Kidney epithelial cell (primary cell): ENCODE results near the gene TTC21B. TPM values are rescaled to one million over a fixed set of nuclear protein-coding genes. Genes with fewer than 3 reads are reported as not detected.

Experiments
- DNase-seq: peaks from one replicate; pipeline ENCODE4 v3.0.0-alpha.2; 2010; ENCODE audit warnings: low read depth
- H3K27me3 ChIP-seq: 2 replicates; pipeline ENCODE4 v1.6.0; 2011; ENCODE audit warnings: low read length; ENCODE audit not compliant: control insufficient read depth, insufficient read depth
- H3K36me3 ChIP-seq: 2 replicates; pipeline ENCODE4 v1.5.1; 2011; ENCODE audit warnings: low read length; ENCODE audit not compliant: control insufficient read depth, insufficient read depth
- H3K4me3 ChIP-seq: 2 replicates; pipeline ENCODE4 v1.5.1; 2011; ENCODE audit warnings: low read depth, mild to moderate bottlenecking, control low read depth, low read length
- total RNA-seq: library from RNA; depleted of rRNA; stranded (reverse); fragments of >200 nt; gene quantifications from 2 replicates; pipeline ENCODE4 v1.2.3, GENCODE V29; 2015
- TF ChIP-seq, protein P1 (sequence below): IDR thresholded peaks from 2 replicates; pipeline ENCODE4 v1.5.1; 2011; ENCODE audit warnings: mild to moderate bottlenecking, moderate library complexity, low read length, control low read depth, inconsistent platforms; ENCODE audit not compliant: insufficient read depth, poor library complexity, severe bottlenecking

TTC21B gene
- total RNA-seq, 1 donor from 2014 or later: 10.8 TPM

DNA sequence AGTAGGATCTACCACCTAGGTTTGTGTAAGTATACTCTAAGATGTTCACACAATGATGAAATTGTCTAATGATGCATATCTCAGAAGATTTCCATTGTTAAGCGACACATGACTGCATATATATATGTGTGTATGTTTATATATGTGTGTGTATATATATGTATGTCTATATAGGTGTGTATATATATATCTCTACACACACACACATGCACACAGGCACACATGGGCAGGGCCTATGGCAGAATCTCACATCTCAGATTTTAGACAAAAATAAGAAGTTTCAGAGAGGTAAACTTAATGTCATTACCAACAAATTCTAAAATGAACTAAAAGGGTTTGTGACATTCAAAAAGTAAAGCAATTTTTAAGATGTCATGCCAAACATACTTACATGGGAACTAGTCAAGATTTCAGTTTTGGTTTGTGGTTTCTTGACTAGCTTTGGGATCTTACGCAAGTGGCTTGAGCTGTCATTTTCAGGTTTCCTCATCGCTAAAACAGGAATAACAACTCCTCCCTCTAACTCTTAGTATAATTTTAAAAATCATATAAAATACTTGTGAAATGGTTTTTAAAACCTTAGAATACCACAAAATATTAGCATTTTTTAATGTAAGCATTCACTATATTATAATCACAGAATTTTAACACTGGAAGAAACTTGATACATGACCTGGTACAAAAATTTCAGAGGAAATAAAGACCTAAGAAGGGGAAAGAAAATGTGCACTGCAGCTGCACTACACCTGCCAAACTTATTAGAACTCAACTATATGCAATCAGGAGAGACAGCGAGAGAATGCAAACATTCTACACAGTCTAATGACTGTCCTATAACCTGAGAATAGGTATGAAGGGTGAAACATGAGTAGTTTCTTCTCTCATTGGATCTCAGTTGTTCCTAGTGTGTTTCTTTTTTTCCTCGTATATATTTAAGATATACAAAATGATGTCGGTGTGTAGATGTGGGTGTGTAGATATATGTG is 75.7 kb downstream of the TTC21B start:
- TF ChIP-seq, protein P1, sequence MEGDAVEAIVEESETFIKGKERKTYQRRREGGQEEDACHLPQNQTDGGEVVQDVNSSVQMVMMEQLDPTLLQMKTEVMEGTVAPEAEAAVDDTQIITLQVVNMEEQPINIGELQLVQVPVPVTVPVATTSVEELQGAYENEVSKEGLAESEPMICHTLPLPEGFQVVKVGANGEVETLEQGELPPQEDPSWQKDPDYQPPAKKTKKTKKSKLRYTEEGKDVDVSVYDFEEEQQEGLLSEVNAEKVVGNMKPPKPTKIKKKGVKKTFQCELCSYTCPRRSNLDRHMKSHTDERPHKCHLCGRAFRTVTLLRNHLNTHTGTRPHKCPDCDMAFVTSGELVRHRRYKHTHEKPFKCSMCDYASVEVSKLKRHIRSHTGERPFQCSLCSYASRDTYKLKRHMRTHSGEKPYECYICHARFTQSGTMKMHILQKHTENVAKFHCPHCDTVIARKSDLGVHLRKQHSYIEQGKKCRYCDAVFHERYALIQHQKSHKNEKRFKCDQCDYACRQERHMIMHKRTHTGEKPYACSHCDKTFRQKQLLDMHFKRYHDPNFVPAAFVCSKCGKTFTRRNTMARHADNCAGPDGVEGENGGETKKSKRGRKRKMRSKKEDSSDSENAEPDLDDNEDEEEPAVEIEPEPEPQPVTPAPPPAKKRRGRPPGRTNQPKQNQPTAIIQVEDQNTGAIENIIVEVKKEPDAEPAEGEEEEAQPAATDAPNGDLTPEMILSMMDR: no peak
- Histone ChIP-seq H3K4me3 (no peak overlapping the region), H3K36me3 (no peaks in the 10 kb centered on the region), H3K27me3 (no peaks in the 10 kb centered on the region)
- no peak for DNase-seq

DNA sequence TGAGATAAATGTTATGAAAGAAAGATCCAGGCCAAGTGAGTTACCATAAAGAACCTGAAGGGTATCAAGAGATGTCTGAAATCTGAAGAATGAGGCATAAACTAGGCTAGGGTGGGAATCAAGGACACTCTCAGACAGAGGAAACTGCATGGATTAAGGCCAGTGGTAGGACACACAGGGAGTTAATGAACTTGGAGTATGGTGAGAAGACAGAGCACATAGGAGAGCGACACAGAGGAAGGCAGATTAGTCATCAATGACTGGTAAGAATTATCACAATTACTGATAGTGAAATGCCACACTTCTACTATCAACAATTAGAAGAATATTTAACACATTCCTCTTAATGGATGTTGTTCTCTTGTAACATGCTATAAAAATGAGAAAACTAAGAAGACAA is 76.9 kb downstream of the TTC21B start:
- Histone ChIP-seq H3K36me3 (no peaks in the 10 kb centered on the region), H3K27me3 (no peaks in the 10 kb centered on the region), H3K4me3 (no peak overlapping the region)
- no peak for DNase-seq
- TF ChIP-seq, protein P1: no peak

- Histone ChIP-seq H3K27me3 (no peaks in the 10 kb centered on the region), H3K4me3 (no peak overlapping the region), H3K36me3 (no peaks in the 10 kb centered on the region)
- DNase-seq: no peak
- TF ChIP-seq, protein P1: no peak
Observed at GRCh38 chr2:165876269-165876668, 77.3 kb downstream of the TTC21B start.

DNA sequence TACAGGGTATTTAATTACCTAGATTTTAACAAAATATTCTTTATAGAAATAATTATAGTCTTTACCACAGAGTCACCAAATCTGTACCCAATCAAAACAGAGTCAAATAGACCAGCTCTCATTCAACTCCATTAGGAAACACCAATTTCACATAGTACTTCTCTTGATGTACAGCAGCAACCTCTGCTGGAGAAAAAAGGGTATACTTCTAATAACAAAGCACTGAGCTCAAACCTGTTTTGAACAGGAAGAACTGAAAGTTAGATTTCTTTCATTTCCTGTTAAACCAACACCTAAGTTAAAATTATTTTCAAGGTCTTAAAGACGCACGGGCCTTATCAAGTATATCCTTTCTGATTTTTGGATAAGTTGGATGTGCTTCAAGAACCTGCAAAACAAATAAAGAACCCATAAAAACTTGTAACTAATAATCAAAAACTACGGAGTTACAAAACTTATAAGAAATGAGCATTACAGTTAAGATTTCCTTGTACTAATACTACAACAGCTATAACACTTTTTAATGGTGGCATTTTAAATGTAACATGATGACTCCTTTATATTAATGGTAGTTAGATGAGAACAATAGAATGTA is 79.0 kb downstream of the TTC21B start:
- TF ChIP-seq, protein P1: peak; percentile 63
- Histone ChIP-seq H3K36me3 (no peaks in the 10 kb centered on the region), H3K27me3 (no peaks in the 10 kb centered on the region), H3K4me3 (no peak overlapping the region)
- DNase-seq: peak; percentile 34

GRCh38 chr2:165872101-165872791 is 81.3 kb downstream of the TTC21B start:
- H3K4me3 ChIP-seq: no peak overlapping the region
- no peaks in the 10 kb centered on the region for H3K27me3 ChIP-seq
- H3K36me3 ChIP-seq: no peaks in the 10 kb centered on the region
- DNase-seq: no peak
- TF ChIP-seq, protein P1: no peak
